Endodermal cell (in vitro differentiated cells): ENCODE data around the gene PLEKHA6. TPM values are rescaled to one million over a fixed set of nuclear protein-coding genes. Genes with fewer than 3 reads are reported as not detected.

ENCODE experiments used
- DNase-seq: peaks from one replicate; pipeline ENCODE4 v3.0.0-alpha.2; 2017
- H3K27ac ChIP-seq: 2 replicates; pipeline ENCODE4 v1.5.1; 2013; ENCODE audit warnings: mild to moderate bottlenecking, low read depth, low read length, moderate library complexity
- H3K27me3 ChIP-seq: 2 replicates; pipeline ENCODE4 v1.6.1; 2013; ENCODE audit warnings: mild to moderate bottlenecking, low read length, moderate library complexity; ENCODE audit not compliant: insufficient read depth, control insufficient read depth, poor library complexity, severe bottlenecking
- H3K36me3 ChIP-seq: 2 replicates; pipeline ENCODE4 v1.7.0; 2013; ENCODE audit warnings: mild to moderate bottlenecking, low read length, moderate library complexity; ENCODE audit not compliant: control insufficient read depth, insufficient read depth
- H3K4me1 ChIP-seq: one replicate; pipeline ENCODE4 v1.7.0; 2013; ENCODE audit warnings: low read length; ENCODE audit not compliant: control insufficient read depth, insufficient read depth
- H3K4me3 ChIP-seq: 2 replicates; pipeline ENCODE4 v1.5.1; 2013; ENCODE audit warnings: mild to moderate bottlenecking, low read length, moderate library complexity
- H3K9ac ChIP-seq: 2 replicates; pipeline ENCODE4 v1.6.1; 2013; ENCODE audit warnings: mild to moderate bottlenecking, low read length, moderate library complexity; ENCODE audit not compliant: poor library complexity, severe bottlenecking; ENCODE audit errors: extremely low read depth
- H3K9me3 ChIP-seq: 2 replicates; pipeline ENCODE4 v1.6.1; 2013; ENCODE audit warnings: mild to moderate bottlenecking, low read length, moderate library complexity; ENCODE audit not compliant: control insufficient read depth
- H3K27ac Mint-ChIP-seq: 2 replicates; pipeline ENCODE4 v1.8.0; 2020; ENCODE audit warnings: mixed read lengths
- H3K27me3 Mint-ChIP-seq: 2 replicates; pipeline ENCODE4 v1.8.0; 2021; ENCODE audit warnings: mild to moderate bottlenecking, mixed read lengths; ENCODE audit not compliant: insufficient read depth
- H3K36me3 Mint-ChIP-seq: 2 replicates; pipeline ENCODE4 v1.8.0; 2020; ENCODE audit warnings: low read depth, mixed read lengths
- H3K4me1 Mint-ChIP-seq: 2 replicates; pipeline ENCODE4 v1.8.0; 2020; ENCODE audit warnings: mixed read lengths
- H3K4me3 Mint-ChIP-seq: 2 replicates; pipeline ENCODE4 v1.8.0; 2020; ENCODE audit warnings: mild to moderate bottlenecking, moderate library complexity, mixed read lengths
- H3K9me3 Mint-ChIP-seq: 2 replicates; pipeline ENCODE4 v1.8.0; 2020; ENCODE audit warnings: mild to moderate bottlenecking, mixed read lengths
- CTCF ChIP-seq: fragments of 200-600 bp; sonication (generic); conservative IDR thresholded peaks from 2 replicates; pipeline ENCODE4 v1.5.0; 2021; ENCODE audit warnings: antibody characterized with exemption, mild to moderate bottlenecking
- WGBS, 2 experiments: methylation state at CpG; one replicate each; pipeline versions ENCODE4 v1.1.5 to v1.1.7; 2013; ENCODE audit warnings: missing lambda C conversion rate in 2 of 2, mixed read lengths in 1 of 2; ENCODE audit not compliant: insufficient coverage in 1 of 2, insufficient read length in 1 of 2; 5-methylcytosine and 5-hydroxymethylcytosine counted together
- total RNA-seq, 2 donors: library from RNA; stranded (reverse); fragmentation: NEBNext Ultra II Directional in 1 of 2; extraction: Animal tissue kit (Norgen Biotek cat#: 25700) in 1 of 2; gene quantifications; 2 replicates in 1 of 2; 3 replicates in 1 of 2; pipeline ENCODE4 v1.2.1, GENCODE V29; 2021

Gene PLEKHA6
- total RNA-seq, 2 donors from 2014 or later = 37.0 to 43.3 TPM

- H3K27ac Mint-ChIP-seq = no peak overlapping the region
- H3K27me3 Mint-ChIP-seq = peaks cover 2% of the 10 kb centered on the region
- no peaks in the 10 kb centered on the region for H3K36me3 Mint-ChIP-seq
- Histone ChIP-seq H3K4me1 (peaks cover 22% of the 10 kb centered on the region), H3K36me3 (no peaks in the 10 kb centered on the region), H3K27ac (no peak overlapping the region), H3K27me3 (no peaks in the 10 kb centered on the region), H3K9me3 (no peaks in the 10 kb centered on the region), H3K4me3 (no peak overlapping the region), H3K9ac (no peak overlapping the region)
- TF ChIP-seq CTCF = no peak
- no peak overlapping the region for H3K4me3 Mint-ChIP-seq
- no peak for DNase-seq
- 42 to 70% methylated on average over 5 of the region's 5 CpGs for WGBS, 2 experiments
- H3K4me1 Mint-ChIP-seq = peaks cover 48% of the 10 kb centered on the region
- H3K9me3 Mint-ChIP-seq = no peaks in the 10 kb centered on the region
These were observed 42.6 kb downstream of the PLEKHA6 start for GRCh38 chr1:204317170-204317569.

DNA sequence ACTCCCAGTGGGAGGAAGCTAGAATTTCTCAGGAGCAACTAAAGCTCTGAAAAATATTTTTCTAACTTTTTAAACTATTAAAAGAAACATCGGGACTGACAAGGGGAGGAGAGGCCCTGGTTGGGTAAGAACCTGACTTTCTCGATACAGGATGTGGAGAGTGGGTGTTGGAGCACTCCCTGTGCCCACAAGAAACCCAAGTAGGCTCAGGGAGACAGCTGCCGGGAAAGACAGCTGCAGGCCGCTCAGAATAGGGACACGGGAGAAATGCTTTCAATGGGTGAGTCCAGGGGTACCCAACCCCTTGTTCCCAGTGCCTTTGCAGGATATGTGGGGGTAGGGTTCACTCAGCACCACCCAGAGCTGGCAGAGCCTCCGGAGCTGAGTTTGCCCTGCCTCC, 43.6 kb downstream of the PLEKHA6 start:
- 83 to 88% methylated on average over 4 to 6 of the region's 6 CpGs for WGBS, 2 experiments
- no peaks in the 10 kb centered on the region for H3K27me3 ChIP-seq

DNA sequence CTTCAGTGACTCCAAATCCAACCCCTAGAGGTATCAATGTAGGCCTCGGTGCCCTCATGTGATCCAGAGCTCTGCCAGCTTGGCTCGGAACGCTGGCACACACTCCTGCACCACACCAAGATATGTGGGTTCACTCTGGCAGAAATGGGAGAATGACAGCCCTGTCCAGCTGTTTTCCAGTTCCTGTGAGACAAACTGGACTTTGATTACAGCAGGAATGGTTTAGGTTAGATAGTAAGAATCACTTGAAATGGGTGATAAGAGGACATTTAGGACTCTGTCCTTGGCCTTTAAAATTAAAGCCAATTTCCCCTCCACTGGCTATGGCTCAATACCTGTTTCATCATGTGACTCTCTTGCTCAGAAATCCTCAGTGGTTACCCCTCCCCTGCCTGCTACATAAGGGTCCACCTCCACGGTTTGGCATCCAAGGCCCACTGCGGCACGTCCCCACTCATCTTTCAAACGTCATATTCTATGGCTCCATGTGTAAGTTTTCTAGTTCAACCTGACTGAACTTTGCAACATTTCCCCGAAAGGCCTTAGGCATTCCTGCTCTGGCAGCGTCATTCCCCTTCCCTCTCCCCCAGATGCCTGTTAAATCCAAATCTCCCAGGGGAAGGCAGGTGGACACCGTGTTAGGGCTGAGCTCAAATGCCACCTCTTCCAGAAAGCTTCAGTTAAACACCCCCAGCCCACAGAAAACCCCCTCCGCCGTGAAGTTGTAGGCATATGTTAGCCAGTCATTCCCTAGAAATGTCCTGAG, 44.7 kb downstream of the PLEKHA6 start:
- H3K4me1 Mint-ChIP-seq = peaks cover 40% of the 10 kb centered on the region
- TF ChIP-seq CTCF = no peak
- H3K9me3 ChIP-seq = no peaks in the 10 kb centered on the region
- no peak overlapping the region for H3K27ac Mint-ChIP-seq
- H3K27me3 ChIP-seq = no peaks in the 10 kb centered on the region
- no peak overlapping the region for H3K4me3 Mint-ChIP-seq
- H3K27ac ChIP-seq = no peak overlapping the region
- peaks cover 5% of the 10 kb centered on the region for H3K27me3 Mint-ChIP-seq
- no peak overlapping the region for H3K4me3 ChIP-seq
- DNase-seq = no peak
- WGBS, 2 experiments = 85 to 86% methylated on average over 10 to 12 of the region's 12 CpGs
- H3K36me3 Mint-ChIP-seq = no peaks in the 10 kb centered on the region
- peaks cover 13% of the 10 kb centered on the region for H3K4me1 ChIP-seq
- no peak overlapping the region for H3K9ac ChIP-seq
- H3K36me3 ChIP-seq = no peaks in the 10 kb centered on the region
- no peaks in the 10 kb centered on the region for H3K9me3 Mint-ChIP-seq

More for the DNA sequence above, 43.6 kb downstream of the PLEKHA6 start:
- H3K27ac ChIP-seq = no peak overlapping the region
- peaks cover 13% of the 10 kb centered on the region for H3K4me1 ChIP-seq
- no peak overlapping the region for H3K9ac ChIP-seq
- no peaks in the 10 kb centered on the region for H3K9me3 ChIP-seq
- peaks cover 38% of the 10 kb centered on the region for H3K4me1 Mint-ChIP-seq
- H3K36me3 Mint-ChIP-seq = no peaks in the 10 kb centered on the region
- H3K36me3 ChIP-seq = no peaks in the 10 kb centered on the region
- no peak overlapping the region for H3K4me3 Mint-ChIP-seq
- no peak overlapping the region for H3K4me3 ChIP-seq
- no peak for DNase-seq
- no peaks in the 10 kb centered on the region for H3K9me3 Mint-ChIP-seq
- no peak for TF ChIP-seq CTCF
- H3K27me3 Mint-ChIP-seq = peaks cover 5% of the 10 kb centered on the region
- H3K27ac Mint-ChIP-seq = no peak overlapping the region
